GM21717 (cell line): Measurements from ENCODE around the gene SPPL3.
"Not testable (repeated sequence)": the region's sequence is repeated elsewhere in the genome, so short reads cannot be mapped to it uniquely, and the experiment has no call there.

Source experiments
- ATAC-seq: cut with Tn5 transposase; IDR thresholded peaks from one replicate; pipeline ENCODE4 v1.9.1; 2021; ENCODE audit warnings: mild to moderate bottlenecking, moderate library complexity; ENCODE audit not compliant: unreplicated experiment

SPPL3 gene

DNA sequence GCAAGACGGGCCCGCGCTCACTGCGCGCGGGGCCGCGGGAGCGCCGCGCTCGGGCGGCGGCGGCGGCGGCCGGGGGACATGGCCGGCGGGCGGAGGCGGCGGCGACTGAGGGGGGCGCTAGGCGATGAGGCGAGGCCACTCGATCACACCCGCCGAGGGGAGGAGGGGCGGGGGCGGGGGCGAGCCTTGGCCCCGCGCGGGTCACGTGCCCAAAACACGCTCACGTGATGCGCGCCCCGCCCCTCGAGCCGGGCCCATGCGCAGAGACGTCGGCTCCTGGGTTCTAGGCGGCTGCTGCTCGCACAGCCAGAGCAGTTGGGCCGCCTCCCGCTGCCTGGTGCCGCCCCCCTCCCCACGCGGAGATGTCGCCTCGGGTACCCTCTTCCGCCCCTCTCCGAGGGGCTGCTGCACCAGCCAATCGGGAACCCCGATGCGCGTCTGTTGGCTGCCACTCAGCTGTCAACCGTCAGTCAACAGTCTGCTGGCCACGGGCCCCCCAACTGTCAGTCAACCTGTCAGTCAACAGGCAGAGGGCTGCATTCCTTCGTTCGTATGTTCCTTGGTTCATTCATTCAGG lies at the start of gene SPPL3:
Gene SPPL3 (minus strand): TSS at position 162 of the 577 bp plus-strand sequence. CDS start 491 bp downstream, outside the sequence.
- peak; percentile 52 for ATAC-seq

GRCh38 chr12:120950807-120951206 lies 46.6 kb upstream of the SPPL3 start:
- ATAC-seq, result no peak

- not testable (repeated sequence) for ATAC-seq
These were observed 46.2 kb upstream of the SPPL3 start for GRCh38 chr12:120950260-120950799.

GRCh38 chr12:120945516-120945915 lies 41.4 kb upstream of the SPPL3 start:
- not testable (repeated sequence) for ATAC-seq

- ATAC-seq, result no peak
These were observed 40.6 kb upstream of the SPPL3 start for GRCh38 chr12:120944645-120945217.

DNA sequence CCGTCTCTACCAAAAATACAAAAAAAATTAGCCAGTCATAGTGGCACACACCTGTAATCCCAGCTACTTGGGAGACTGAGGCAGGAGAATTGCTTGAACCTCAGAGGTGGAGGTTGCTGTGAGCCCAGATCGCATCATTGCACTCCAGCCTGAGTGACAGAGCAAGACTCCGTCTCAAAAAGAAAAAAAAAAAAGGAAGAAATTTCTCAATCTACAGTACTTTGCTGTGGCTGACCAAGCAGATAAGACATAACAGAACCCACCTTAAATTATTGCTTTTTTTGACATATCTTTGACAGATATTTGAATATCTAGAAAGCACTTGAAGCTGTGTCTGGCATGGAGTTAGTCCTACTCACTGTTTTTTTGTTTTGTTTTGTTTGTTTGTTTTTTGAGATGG lies 39.3 kb upstream of the SPPL3 start:
- no peak for ATAC-seq

GRCh38 chr12:120941846-120942405 lies 37.8 kb upstream of the SPPL3 start:
- ATAC-seq, result no peak

DNA sequence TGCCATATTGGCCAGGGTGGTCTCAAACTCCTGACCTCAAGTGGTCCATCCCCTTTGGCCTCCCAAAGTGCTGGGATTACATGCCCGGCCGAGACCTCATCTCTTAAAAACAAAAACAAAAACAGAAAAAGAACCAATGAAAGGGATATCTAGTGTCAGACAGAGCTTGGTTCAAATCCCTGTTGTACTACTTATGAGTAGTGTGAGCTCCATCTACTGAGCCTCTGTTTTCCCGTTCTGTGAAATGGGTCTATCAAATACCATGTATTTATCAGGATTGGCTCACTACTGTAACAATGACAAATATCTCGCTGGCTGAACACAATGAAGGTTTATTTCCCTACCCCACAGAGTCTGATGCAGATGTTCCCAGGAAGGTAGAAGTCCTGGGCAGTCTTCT lies 37.3 kb upstream of the SPPL3 start:
- ATAC-seq, result no peak

DNA sequence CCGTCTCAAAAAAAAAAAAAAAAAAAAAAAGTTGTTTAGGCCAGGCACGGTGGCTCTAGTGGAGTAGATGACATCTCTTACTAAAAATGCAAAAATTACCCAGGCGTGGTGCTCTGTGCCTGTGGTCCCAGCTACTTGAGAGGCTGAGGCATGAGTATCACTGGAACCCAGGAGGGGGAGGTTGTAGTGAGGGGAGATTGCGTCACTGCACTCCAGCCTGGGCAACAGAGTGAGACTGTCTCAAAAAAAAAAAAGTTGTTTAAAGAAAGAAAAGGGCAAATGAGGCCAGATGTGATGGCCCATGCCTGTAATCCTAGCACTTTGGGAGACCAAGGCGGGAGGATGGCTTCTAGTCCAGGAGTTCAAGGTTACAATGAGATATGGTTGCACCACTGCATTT lies 36.6 kb upstream of the SPPL3 start:
- ATAC-seq, result no peak

DNA sequence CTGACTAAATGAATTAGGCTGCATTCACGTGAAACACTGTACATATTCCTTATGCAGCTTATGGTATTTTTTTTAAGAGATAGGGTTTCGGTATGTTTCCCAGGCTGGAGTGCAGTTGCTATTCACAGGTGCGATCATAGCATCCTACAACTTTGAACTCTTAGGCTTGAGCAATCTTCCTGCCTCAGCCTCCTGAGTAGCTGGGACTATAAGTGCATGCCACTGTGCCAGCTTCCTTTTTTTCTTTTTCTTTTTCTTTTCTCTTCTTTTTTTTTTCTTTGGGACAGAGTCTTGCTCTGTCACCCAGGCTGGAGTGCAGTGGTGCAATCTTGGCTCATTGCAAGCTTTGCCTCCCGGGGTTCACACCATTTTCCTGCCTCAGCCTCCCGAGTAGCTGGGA lies 35.8 kb upstream of the SPPL3 start:
- ATAC-seq, result no peak

DNA sequence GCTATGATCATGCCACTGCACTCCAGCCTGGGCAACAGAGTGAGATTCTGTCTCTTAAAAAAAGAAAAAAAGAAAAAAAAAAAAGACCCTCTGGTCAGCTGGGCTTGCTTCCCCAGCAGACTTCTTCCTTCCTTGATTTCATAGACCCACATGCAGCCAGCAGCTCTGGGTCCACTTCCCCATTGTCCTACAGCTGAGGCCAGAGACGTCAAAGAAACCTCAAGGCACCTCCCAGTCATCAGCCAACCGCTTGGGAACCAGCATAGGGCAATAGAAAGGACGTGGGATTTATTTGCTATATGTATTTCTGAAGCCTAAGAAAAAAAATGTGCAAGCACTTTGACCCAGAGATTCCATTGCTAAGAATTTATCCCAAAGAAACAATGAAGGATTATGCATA lies 35.4 kb upstream of the SPPL3 start:
- no peak for ATAC-seq

- ATAC-seq, result no peak
These were observed 34.3 kb upstream of the SPPL3 start for GRCh38 chr12:120938496-120938895.

DNA sequence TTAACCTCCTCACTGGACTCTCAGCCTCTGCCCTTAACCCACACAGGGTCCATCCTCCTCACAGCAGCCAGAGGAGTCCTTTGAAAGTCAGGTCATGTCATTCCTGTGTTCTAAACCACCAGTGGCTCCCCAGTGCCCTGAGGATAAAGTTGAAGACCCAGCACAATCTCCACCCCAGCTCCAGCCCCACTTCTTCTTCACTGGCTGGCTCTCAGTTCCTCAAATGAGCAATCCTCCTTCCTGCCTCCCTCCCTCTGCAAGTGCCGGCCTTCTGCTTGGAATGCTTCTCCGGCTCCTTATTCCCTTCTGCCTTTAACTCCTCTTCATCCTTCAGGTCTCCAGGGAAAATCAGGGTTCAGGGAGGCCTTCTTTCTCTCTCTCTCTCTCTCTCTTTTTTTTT lies 32.0 kb upstream of the SPPL3 start:
- ATAC-seq, result no peak

DNA sequence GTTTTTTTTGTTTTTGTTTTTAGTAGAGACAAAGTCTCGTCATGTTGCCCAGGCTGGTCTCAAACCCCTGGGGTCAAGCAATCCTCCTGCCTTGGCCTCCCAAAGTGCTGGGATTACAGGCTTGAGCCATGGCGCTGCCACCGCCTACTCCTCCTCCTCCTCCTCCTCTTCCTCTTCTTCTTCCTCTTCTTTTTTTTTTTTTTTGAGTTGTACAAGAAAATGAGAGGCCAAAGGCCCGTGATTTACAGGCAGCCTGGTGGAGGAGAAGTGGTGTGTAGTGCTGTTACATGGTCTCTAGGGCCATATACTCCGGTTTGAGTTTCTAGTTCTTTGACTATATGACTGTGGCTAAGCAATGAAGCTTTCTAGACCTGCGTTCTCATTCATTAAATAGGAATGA lies 29.6 kb upstream of the SPPL3 start:
- no peak for ATAC-seq

GRCh38 chr12:120932956-120933526 lies 28.9 kb upstream of the SPPL3 start:
- ATAC-seq, result no peak

DNA sequence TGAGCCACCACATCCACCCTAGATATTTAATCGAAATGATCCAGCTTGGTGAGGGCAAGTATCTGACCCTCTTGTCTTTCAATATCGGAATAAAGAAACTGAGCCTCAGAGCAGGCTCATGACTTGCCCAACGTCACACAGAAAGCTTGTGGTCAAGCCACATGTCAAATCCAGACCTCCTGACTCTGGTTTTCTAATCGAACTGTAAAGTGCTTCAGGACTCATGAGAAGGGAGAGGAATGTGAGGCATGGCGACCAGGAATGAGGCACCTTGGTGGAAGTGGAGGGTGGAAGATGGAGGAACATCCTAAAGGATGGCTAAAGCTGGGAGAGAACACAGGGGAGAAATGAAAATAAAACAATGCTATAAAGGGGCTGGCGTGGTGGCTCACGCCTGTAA lies 27.9 kb upstream of the SPPL3 start:
- no peak for ATAC-seq

DNA sequence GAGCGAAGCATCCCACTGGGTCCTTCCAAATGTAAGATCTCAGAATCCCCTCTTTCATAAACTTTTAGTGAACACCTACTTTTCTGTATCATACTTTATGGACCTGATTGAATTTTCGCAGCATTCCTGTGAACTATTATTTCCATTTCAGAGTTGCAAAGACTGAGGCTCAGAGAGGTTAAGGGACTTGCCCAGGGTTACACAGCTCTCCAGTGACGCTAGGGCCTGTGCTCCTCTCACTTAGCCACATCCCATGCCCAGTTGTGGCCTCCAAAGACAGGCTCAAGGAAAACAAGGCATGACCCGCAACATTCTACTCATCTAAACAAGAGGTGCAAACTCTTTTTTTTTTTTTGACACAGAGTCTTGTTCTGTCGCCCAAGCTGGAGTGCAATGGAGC lies 25.9 kb upstream of the SPPL3 start:
- ATAC-seq, result no peak

DNA sequence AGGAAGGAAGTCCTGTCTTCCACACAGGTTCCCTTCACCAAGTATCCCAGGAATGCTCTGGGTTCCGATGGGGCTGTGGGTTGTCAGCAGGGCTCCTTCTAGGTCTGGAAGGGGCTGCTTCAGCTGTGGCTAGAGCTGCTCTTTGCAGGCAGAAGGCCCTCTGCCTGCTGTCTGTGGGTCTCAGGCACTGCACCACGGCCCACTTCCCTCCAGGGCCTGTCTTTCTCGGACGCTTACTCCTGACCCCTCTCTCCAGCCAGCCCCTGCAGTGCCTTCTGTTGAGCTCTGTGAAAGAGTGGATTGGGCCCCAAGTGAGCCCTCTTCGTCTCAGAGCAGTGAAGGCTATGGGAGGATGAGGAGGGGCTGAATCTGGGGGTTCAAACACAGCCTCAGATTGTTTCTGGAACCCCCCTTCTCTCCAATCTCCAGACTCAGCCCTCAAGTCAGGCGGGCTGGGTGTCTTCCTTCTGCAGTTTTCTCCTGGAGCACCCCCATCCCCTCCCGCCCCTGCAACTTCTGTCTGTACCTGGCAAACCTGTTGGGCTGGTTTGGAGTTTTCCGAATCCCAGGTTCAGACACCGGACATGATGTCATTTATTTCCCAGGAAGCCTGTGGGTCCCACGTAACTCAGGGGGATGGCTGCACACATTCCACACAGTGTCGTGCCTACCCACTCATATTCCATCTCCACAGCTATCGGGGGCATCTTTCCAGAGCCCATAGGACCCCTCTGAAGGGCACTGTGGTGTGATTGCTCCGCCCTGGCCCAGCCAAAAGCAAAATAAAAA lies 24.9 kb upstream of the SPPL3 start:
- ATAC-seq, result no peak

GRCh38 chr12:120925740-120926563 lies 21.8 kb upstream of the SPPL3 start:
- ATAC-seq, result no peak

- ATAC-seq, result no peak
These were observed 18.1 kb upstream of the SPPL3 start for GRCh38 chr12:120922279-120922678.
